CD4-positive, CD25-positive, alpha-beta regulatory T cell (primary cell): Measurements from ENCODE around the gene GABRG3. TPM values are rescaled to one million over a fixed set of nuclear protein-coding genes. Genes with fewer than 3 reads are reported as not detected.

Source experiments
- ATAC-seq, 2 donors: fragments of 150-1000 bp; cut with Tn5 transposase; one replicate each; pipeline ENCODE4 v1.10.0; 2021; ENCODE audit warnings: low read depth in 2 of 2, moderate number of reproducible peaks in 2 of 2, moderate library complexity in 1 of 2
- DNase-seq, 3 donors: peaks; one replicate each; pipeline versions ENCODE4 v3.0.0 to v3.0.0-alpha.2; 2012 to 2022; ENCODE audit warnings: mixed read lengths in 1 of 3
- H3K27ac ChIP-seq: one replicate; pipeline ENCODE4 v1.7.0; 2013; ENCODE audit warnings: mild to moderate bottlenecking, low read length; ENCODE audit not compliant: insufficient read depth, poor library complexity, severe bottlenecking
- H3K27me3 ChIP-seq: one replicate; pipeline ENCODE4 v1.7.0; 2013; ENCODE audit warnings: low read length; ENCODE audit not compliant: control insufficient read depth, insufficient read depth
- H3K36me3 ChIP-seq: one replicate; pipeline ENCODE4 v1.7.0; 2013; ENCODE audit warnings: mild to moderate bottlenecking, low read length, moderate library complexity; ENCODE audit not compliant: control insufficient read depth, insufficient read depth
- H3K4me1 ChIP-seq: 2 replicates; pipeline ENCODE4 v1.7.0; 2013; ENCODE audit warnings: mild to moderate bottlenecking, low read length; ENCODE audit not compliant: insufficient read depth, control insufficient read depth, poor library complexity, severe bottlenecking
- H3K4me3 ChIP-seq: one replicate; pipeline ENCODE4 v1.7.0; 2013; ENCODE audit warnings: low read depth, mild to moderate bottlenecking, low read length, moderate library complexity
- H3K9me3 ChIP-seq, 2 experiments: 1 replicate in 1 of 2; 2 replicates in 1 of 2; pipeline ENCODE4 v1.7.0; 2013; ENCODE audit warnings: low read length in 2 of 2, mild to moderate bottlenecking in 1 of 2, moderate library complexity in 1 of 2; ENCODE audit not compliant: control insufficient read depth in 2 of 2
- H3K27ac Mint-ChIP-seq, 3 donors: one replicate each; pipeline ENCODE4 v1.8.0; 2020 to 2022; ENCODE audit warnings: mild to moderate bottlenecking in 3 of 3, mixed read lengths in 3 of 3, moderate library complexity in 2 of 3
- H3K27me3 Mint-ChIP-seq: one replicate; pipeline ENCODE4 v1.8.0; 2022; ENCODE audit warnings: mild to moderate bottlenecking, mixed read lengths
- H3K36me3 Mint-ChIP-seq: one replicate; pipeline ENCODE4 v1.8.0; 2020; ENCODE audit warnings: mixed read lengths
- H3K4me1 Mint-ChIP-seq, 4 donors: one replicate each; pipeline ENCODE4 v1.8.0; 2020 to 2022; ENCODE audit warnings: mixed read lengths in 4 of 4, mild to moderate bottlenecking in 1 of 4
- H3K4me3 Mint-ChIP-seq, 4 donors: one replicate each; pipeline ENCODE4 v1.8.0; 2020 to 2022; ENCODE audit warnings: mild to moderate bottlenecking in 4 of 4, mixed read lengths in 4 of 4, moderate library complexity in 3 of 4
- H3K9me3 Mint-ChIP-seq, 7 donors: one replicate each; pipeline ENCODE4 v1.8.0; 2020 to 2022; ENCODE audit warnings: mixed read lengths in 7 of 7, mild to moderate bottlenecking in 3 of 7, moderate library complexity in 2 of 7
- polyA plus RNA-seq, 4 donors: library from polyadenylated mRNA; unstranded; fragments of 300-500 nt; fragmentation: Illumina TruSeq; gene quantifications; one replicate each; pipeline ENCODE4 v1.2.3, GENCODE V29; 2021
- total RNA-seq: library from RNA; stranded (reverse); gene quantifications from one replicate; pipeline ENCODE4 v1.2.3, GENCODE V29; 2022

The GABRG3 gene
- total and polyA plus RNA-seq, 5 donors from 2014 or later, result not detected

GRCh38 chr15:27529399-27529798 is 558.4 kb downstream of the GABRG3 start:
- H3K4me3 ChIP-seq, result no peak overlapping the region
- H3K27ac Mint-ChIP-seq, result no peak overlapping the region
- H3K9me3 Mint-ChIP-seq, result peaks cover 3 to 31% (median 9%) of the 10 kb centered on the region in 7 donors
- ATAC-seq, result no peak
- H3K27me3 ChIP-seq, result no peaks in the 10 kb centered on the region
- no peak overlapping the region for H3K27ac ChIP-seq
- H3K9me3 ChIP-seq, result peaks cover 0 to 6% of the 10 kb centered on the region in 2 experiments
- DNase-seq, result no peak
- H3K36me3 Mint-ChIP-seq, result no peaks in the 10 kb centered on the region
- H3K4me3 Mint-ChIP-seq, result no peak overlapping the region
- H3K36me3 ChIP-seq, result no peaks in the 10 kb centered on the region
- no peaks in the 10 kb centered on the region for H3K27me3 Mint-ChIP-seq
- no peaks in the 10 kb centered on the region for H3K4me1 Mint-ChIP-seq
- H3K4me1 ChIP-seq, result no peaks in the 10 kb centered on the region

GRCh38 chr15:27530994-27531393 is 560.0 kb downstream of the GABRG3 start:
- H3K27ac ChIP-seq, result no peak overlapping the region
- H3K4me1 ChIP-seq, result no peaks in the 10 kb centered on the region
- H3K4me1 Mint-ChIP-seq, result no peaks in the 10 kb centered on the region
- H3K36me3 ChIP-seq, result no peaks in the 10 kb centered on the region
- H3K4me3 Mint-ChIP-seq, result no peak overlapping the region
- no peaks in the 10 kb centered on the region for H3K27me3 Mint-ChIP-seq
- H3K4me3 ChIP-seq, result no peak overlapping the region
- H3K9me3 ChIP-seq, result peaks cover 0 to 11% of the 10 kb centered on the region in 2 experiments
- H3K9me3 Mint-ChIP-seq, result peaks cover 3 to 32% (median 9%) of the 10 kb centered on the region in 7 donors
- no peak for DNase-seq
- no peak for ATAC-seq
- no peaks in the 10 kb centered on the region for H3K36me3 Mint-ChIP-seq
- no peak overlapping the region for H3K27ac Mint-ChIP-seq
- no peaks in the 10 kb centered on the region for H3K27me3 ChIP-seq

- Mint-ChIP-seq H3K4me3 (no peak overlapping the region), H3K9me3 (peaks cover 0 to 22% (median 8%) of the 10 kb centered on the region in 7 donors), H3K27me3 (no peaks in the 10 kb centered on the region), H3K36me3 (no peaks in the 10 kb centered on the region), H3K27ac (no peak overlapping the region), H3K4me1 (no peaks in the 10 kb centered on the region)
- DNase-seq (no peak), ATAC-seq (no peak)
- H3K27ac ChIP-seq, result no peak overlapping the region
- H3K27me3 ChIP-seq, result no peaks in the 10 kb centered on the region
- H3K36me3 ChIP-seq, result no peaks in the 10 kb centered on the region
- H3K9me3 ChIP-seq, result peaks cover 0 to 7% of the 10 kb centered on the region in 2 experiments
- no peak overlapping the region for H3K4me3 ChIP-seq
- H3K4me1 ChIP-seq, result no peaks in the 10 kb centered on the region
These were observed 561.4 kb downstream of the GABRG3 start for GRCh38 chr15:27532358-27532757.

- Histone ChIP-seq H3K9me3 (peaks cover 0 to 5% of the 10 kb centered on the region in 2 experiments), H3K27ac (no peak overlapping the region), H3K4me1 (no peaks in the 10 kb centered on the region), H3K27me3 (no peaks in the 10 kb centered on the region), H3K4me3 (no peak overlapping the region), H3K36me3 (no peaks in the 10 kb centered on the region)
- DNase-seq (no peak), ATAC-seq (no peak)
- Mint-ChIP-seq H3K36me3 (no peaks in the 10 kb centered on the region), H3K4me3 (no peak overlapping the region), H3K9me3 (peaks cover 6 to 20% (median 10%) of the 10 kb centered on the region in 7 donors), H3K27me3 (no peaks in the 10 kb centered on the region), H3K4me1 (no peaks in the 10 kb centered on the region), H3K27ac (peak overlapping the region in 1 of 3 donors; percentile 27)
These were observed 564.6 kb downstream of the GABRG3 start for GRCh38 chr15:27535445-27536129.

- Histone ChIP-seq H3K27me3 (no peaks in the 10 kb centered on the region), H3K9me3 (peaks cover 0 to 22% of the 10 kb centered on the region in 2 experiments), H3K4me1 (no peaks in the 10 kb centered on the region), H3K27ac (no peak overlapping the region), H3K4me3 (no peak overlapping the region), H3K36me3 (no peaks in the 10 kb centered on the region)
- Mint-ChIP-seq H3K27me3 (no peaks in the 10 kb centered on the region), H3K9me3 (peaks cover 4 to 15% (median 7%) of the 10 kb centered on the region in 7 donors), H3K27ac (no peak overlapping the region), H3K4me1 (no peaks in the 10 kb centered on the region), H3K4me3 (no peak overlapping the region), H3K36me3 (no peaks in the 10 kb centered on the region)
- ATAC-seq, result no peak
- DNase-seq, result no peak
These were observed 567.3 kb downstream of the GABRG3 start for GRCh38 chr15:27538325-27538724.

GRCh38 chr15:27541581-27541980 is 570.6 kb downstream of the GABRG3 start:
- no peaks in the 10 kb centered on the region for H3K4me1 ChIP-seq
- H3K27me3 Mint-ChIP-seq, result no peaks in the 10 kb centered on the region
- peaks cover 2 to 15% (median 8%) of the 10 kb centered on the region in 7 donors for H3K9me3 Mint-ChIP-seq
- no peak overlapping the region for H3K4me3 ChIP-seq
- no peak overlapping the region for H3K27ac Mint-ChIP-seq
- no peaks in the 10 kb centered on the region for H3K4me1 Mint-ChIP-seq
- H3K4me3 Mint-ChIP-seq, result no peak overlapping the region
- H3K27ac ChIP-seq, result no peak overlapping the region
- H3K27me3 ChIP-seq, result no peaks in the 10 kb centered on the region
- DNase-seq (no peak), ATAC-seq (no peak)
- H3K36me3 ChIP-seq, result no peaks in the 10 kb centered on the region
- no peaks in the 10 kb centered on the region for H3K36me3 Mint-ChIP-seq
- H3K9me3 ChIP-seq, result peaks cover 0 to 21% of the 10 kb centered on the region in 2 experiments

GRCh38 chr15:27545494-27546255 is 574.7 kb downstream of the GABRG3 start:
- no peaks in the 10 kb centered on the region for H3K4me1 ChIP-seq
- ATAC-seq (no peak), DNase-seq (no peak)
- H3K4me3 ChIP-seq, result no peak overlapping the region
- no peaks in the 10 kb centered on the region for H3K27me3 ChIP-seq
- Mint-ChIP-seq H3K36me3 (no peaks in the 10 kb centered on the region), H3K4me3 (no peak overlapping the region), H3K27ac (no peak overlapping the region), H3K4me1 (no peaks in the 10 kb centered on the region), H3K27me3 (no peaks in the 10 kb centered on the region), H3K9me3 (peaks cover 0 to 6% (median 2%) of the 10 kb centered on the region in 7 donors)
- no peak overlapping the region for H3K27ac ChIP-seq
- H3K9me3 ChIP-seq, result peaks cover 0 to 20% of the 10 kb centered on the region in 2 experiments
- no peaks in the 10 kb centered on the region for H3K36me3 ChIP-seq
